GM21528 (cell line): ENCODE data around the gene TTN.

Experiments
- ATAC-seq: cut with Tn5 transposase; IDR thresholded peaks from one replicate; pipeline ENCODE4 v1.9.1; 2021; ENCODE audit warnings: mild to moderate bottlenecking, moderate library complexity; ENCODE audit not compliant: unreplicated experiment, low FRiP score

Gene TTN

GRCh38 chr2:178819147-178819875 is 12.1 kb upstream of the TTN start:
- no peak for ATAC-seq

- ATAC-seq, result no peak
Observed at GRCh38 chr2:178811901-178812300, 4.7 kb upstream of the TTN start.

GRCh38 chr2:178811045-178811444 is 3.8 kb upstream of the TTN start:
- ATAC-seq, result no peak

GRCh38 chr2:178810422-178810821 is 3.2 kb upstream of the TTN start:
- no peak for ATAC-seq

- ATAC-seq, result no peak
Observed at GRCh38 chr2:178806543-178806942, 680 bp downstream of the TTN start.

- ATAC-seq, result no peak
Observed at GRCh38 chr2:178805457-178805856, 1.8 kb downstream of the TTN start.

GRCh38 chr2:178804791-178805190 is 2.4 kb downstream of the TTN start:
- no peak for ATAC-seq

GRCh38 chr2:178800510-178800909 is 6.7 kb downstream of the TTN start:
- ATAC-seq, result no peak

- no peak for ATAC-seq
Observed at GRCh38 chr2:178799305-178799704, 7.9 kb downstream of the TTN start.

GRCh38 chr2:178796079-178796677 is 11.0 kb downstream of the TTN start:
- ATAC-seq, result no peak

GRCh38 chr2:178787934-178788333 is 19.3 kb downstream of the TTN start:
- no peak for ATAC-seq

- ATAC-seq, result no peak
Observed at GRCh38 chr2:178787155-178787554, 20.1 kb downstream of the TTN start.

- no peak for ATAC-seq
Observed at GRCh38 chr2:178783889-178784288, 23.3 kb downstream of the TTN start.

- no peak for ATAC-seq
Observed at GRCh38 chr2:178782236-178782635, 25.0 kb downstream of the TTN start.

GRCh38 chr2:178777577-178777976 is 29.6 kb downstream of the TTN start:
- ATAC-seq, result no peak

- ATAC-seq, result no peak
Observed at GRCh38 chr2:178776751-178777150, 30.5 kb downstream of the TTN start.

GRCh38 chr2:178775975-178776374 is 31.2 kb downstream of the TTN start:
- no peak for ATAC-seq

GRCh38 chr2:178770518-178770917 is 36.7 kb downstream of the TTN start:
- no peak for ATAC-seq

GRCh38 chr2:178767094-178768060 is 39.8 kb downstream of the TTN start:
- no peak for ATAC-seq

GRCh38 chr2:178764097-178764496 is 43.1 kb downstream of the TTN start:
- no peak for ATAC-seq

- no peak for ATAC-seq
Observed at GRCh38 chr2:178761759-178762371, 45.4 kb downstream of the TTN start.
